Stimulated activated CD4-positive, alpha-beta T cell treated with anti-CD3 and anti-CD28 coated beads, Interleukin-15, amount 100 ng/mL, for 48 hours (primary cell): Measurements from ENCODE around the gene CD109.
"Not testable (repeated sequence)": the region's sequence is repeated elsewhere in the genome, so short reads cannot be mapped to it uniquely, and the experiment has no call there.

ENCODE experiments used
- DNase-seq, 2 donors: peaks; one replicate each; pipeline ENCODE4 v3.0.0-alpha.2; 2020; ENCODE audit warnings: low read depth in 2 of 2

The CD109 gene

DNA sequence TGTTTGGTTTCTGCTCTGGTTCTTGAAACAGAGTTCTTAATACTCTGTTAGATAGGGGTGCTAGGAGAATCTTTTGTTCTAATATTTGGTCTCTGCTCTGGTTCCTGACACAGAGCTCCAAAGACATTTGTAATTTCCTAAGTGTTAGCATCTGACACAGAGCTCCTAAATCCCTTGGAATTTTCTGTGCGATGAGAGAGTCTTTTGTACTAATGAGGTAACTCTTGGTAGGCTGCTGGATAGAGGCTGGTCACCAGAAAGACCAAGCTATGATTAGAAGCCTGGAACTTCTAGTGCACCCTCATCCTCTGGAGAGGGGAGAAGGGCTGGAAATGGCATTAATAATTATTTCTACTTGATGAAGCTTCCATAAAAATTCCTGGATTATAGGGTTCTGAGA, 7.7 kb upstream of the CD109 start:
- no peak for DNase-seq

GRCh38 chr6:73690056-73690455, 5.9 kb upstream of the CD109 start:
- no peak for DNase-seq

- no peak for DNase-seq
Measured at GRCh38 chr6:73691512-73691911, 4.5 kb upstream of the CD109 start.

- DNase-seq = no peak
Measured at GRCh38 chr6:73694711-73695411, 1.1 kb upstream of the CD109 start.

DNA sequence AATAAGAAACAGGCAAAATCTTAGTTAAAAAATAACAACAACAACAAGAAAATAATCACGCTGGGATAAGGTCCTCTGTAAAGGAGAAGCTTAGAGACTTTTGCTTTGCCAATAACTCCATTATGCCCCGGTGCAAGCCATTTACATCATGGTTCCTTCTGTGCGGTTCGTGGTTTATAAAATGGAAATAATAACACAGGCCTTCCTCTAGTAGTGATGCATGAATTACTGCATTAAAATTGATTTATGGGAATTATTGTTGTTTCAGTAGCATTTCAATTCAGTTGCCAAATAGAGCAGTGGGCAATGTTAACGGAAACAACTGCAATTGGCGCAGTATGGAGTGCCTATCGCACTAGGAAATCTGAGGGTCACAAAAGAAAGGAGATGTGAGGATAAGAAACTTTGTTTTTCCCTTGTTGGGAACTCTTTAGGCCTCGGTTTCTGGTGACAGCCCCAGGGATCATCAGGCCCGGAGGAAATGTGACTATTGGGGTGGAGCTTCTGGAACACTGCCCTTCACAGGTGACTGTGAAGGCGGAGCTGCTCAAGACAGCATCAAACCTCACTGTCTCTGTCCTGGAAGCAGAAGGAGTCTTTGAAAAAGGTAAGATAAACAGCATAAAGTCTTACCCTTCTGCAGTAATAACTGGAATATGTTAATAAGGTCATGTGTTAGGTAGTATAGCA, 1.1 kb downstream of the CD109 start:
- no peak for DNase-seq

GRCh38 chr6:73699676-73700459, 3.9 kb downstream of the CD109 start:
- DNase-seq = no peak

- no peak for DNase-seq
Measured at GRCh38 chr6:73702444-73702843, 6.4 kb downstream of the CD109 start.

- no peak for DNase-seq
Measured at GRCh38 chr6:73703466-73703865, 7.5 kb downstream of the CD109 start.

- peak in 1 of 2 donors; percentile 41 for DNase-seq
Measured at GRCh38 chr6:73704260-73704659, 8.3 kb downstream of the CD109 start.

- no peak for DNase-seq
Measured at GRCh38 chr6:73704798-73705197, 8.8 kb downstream of the CD109 start.

DNA sequence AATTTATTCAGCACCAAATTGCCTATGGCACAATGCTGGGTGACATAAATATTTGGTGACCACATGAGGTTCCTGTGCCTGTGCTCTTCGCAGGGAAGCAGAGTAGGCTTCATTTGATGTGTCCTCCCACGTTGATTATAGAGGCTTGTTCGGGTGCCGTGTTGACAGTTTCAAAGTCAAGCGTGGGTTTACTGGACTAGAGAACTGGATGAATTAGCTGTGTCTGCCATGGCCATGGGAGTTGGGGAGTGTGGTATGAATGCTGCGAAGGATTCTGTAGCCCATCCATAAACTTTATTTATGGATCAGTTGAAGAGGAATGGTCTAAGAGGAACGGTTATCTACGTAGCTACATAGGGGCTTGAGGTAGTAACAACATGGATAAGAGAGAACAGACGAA, 11.0 kb downstream of the CD109 start:
- no peak for DNase-seq

GRCh38 chr6:73710470-73710869, 14.5 kb downstream of the CD109 start:
- no peak for DNase-seq

DNA sequence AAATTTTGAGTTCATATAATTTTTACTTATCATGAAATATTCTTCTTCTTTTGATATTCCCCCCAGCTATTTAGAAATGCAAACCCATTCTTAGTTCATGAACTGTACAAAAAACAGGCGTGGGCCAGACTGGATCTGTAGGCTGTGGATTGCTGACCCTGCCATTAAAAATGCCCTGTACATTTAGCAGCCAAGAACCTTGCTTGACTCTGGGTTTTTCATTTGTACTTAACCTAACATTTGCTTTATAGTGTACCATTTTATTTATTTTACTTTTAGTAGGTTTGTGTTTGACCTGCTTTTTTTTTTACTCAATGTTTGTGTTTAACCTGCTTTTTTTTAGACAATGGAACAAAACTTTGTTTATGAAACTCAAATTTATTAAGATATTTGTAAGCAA, 14.9 kb downstream of the CD109 start:
- DNase-seq = no peak

DNA sequence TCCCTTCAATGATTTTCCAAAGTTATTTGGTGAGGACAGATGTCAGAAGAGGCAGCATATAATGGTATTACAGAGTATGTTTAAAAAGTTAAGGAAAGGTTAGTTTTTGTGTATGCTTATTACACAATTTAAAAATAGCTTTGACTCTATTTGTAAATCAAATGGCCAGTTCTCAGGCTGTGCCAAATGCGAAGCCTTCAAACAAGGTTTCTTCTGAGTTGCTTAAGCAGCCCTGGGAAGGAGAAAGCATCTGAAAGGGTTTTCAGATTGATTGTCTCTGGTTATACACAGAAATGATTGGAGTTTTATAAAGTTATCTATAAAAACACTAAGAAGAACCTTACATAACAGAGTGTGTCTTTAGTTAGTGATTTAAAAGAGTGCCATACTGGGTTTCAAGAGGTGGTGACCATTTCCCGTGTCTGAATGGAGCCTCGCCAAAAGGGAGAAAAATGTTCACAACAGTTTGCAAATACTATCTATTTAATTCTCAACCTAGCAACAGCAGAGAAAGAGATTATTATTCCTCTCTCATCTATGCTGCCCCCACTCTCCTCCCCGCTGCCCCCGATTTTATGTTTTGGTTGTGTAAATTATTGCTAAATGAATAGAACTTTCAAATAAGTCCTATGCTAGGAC, 16.7 kb downstream of the CD109 start:
- no peak for DNase-seq

GRCh38 chr6:73713426-73714147, 17.6 kb downstream of the CD109 start:
- no peak for DNase-seq

GRCh38 chr6:73715111-73715508, 19.1 kb downstream of the CD109 start:
- not testable (repeated sequence) for DNase-seq

DNA sequence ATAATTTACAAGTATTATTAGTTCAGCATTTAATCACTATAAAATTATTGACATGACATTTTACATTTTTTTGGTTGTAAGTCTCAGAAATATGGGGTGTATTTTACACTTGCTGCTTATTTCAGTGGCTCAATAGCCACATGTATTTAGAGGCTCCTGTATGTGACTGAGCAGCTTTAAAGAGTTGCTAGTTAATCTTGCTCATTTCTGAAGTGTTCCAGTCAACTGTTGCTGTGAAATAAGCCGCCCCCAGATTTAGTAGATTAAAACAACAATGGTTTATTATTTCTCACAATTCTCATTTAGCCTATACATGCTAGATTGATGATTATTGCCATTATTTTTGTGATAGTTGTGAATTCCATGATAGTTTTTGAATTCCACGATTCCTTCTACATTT, 23.0 kb downstream of the CD109 start:
- DNase-seq = no peak

DNA sequence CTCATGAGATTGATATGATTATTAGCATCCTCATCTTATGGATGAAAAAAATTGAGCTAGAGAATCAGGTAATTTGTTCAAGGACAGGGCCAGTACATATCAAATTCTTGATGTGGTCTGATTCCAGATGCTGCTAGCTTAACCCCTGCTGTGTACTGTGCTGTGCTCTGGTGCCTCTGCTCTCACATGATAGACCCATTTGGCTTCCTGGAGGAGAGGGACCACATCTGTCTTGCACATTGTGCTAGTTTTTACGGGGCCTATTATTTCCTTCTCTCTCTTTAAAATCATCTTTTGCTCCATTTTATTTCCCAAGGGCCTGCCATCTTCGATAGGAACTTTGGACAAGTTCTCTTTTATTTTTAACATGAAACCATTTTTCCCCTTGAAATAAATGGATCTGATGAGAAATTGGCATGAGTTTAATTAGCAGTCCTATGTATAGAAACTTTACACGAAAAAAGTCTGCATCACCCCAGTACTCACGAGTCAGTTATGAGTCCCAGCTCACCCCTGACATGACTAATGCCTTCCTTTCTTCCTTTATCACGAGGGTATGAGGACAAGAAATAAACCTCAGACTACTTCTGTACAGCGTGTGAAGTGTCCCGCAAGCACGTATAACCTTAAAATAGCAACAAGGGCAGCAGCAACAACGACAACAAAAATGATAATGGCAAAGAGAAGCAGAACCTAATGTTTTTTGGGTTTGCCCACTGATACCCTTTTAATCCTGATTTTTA, 26.5 kb downstream of the CD109 start:
- DNase-seq = no peak

DNA sequence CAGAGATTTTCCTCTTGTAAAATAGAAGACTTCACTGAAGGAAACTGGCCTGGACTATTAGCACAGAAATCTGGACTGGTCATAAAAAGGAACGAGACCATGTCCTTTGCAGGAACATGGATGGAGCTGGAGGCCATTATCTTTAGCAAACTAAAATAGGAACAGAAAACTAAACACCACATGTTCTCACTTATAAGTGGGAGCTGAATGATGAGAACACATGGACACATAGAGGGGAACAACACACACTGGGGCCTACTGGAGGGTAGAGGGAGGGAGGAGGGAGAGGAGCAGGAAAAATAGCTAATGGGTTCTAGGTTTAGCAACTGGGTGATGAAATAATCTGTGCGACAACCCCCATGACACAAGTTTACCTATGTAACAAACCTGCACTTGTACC, 27.5 kb downstream of the CD109 start:
- DNase-seq = not testable (repeated sequence)

- DNase-seq = no peak
Measured at GRCh38 chr6:73724389-73724788, 28.4 kb downstream of the CD109 start.

DNA sequence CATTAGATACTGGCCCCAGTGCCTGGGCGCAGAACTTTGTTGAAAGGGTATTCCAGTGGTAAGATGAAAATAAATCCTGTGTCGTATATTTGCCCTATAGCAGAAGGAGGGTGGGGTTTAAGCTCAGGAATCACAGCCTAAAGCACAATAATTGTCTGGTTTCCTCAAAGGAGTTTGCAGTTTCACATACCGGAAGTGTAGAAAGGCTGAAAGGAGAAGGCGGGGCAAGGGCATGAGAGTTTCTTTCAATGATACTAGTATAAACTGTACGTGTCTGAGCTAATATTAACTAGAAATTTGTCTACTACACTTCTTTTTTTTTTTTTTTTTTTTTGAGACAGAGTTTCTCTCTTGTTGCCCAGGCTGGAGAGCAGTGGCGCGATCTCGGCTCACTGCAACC, 29.2 kb downstream of the CD109 start:
- DNase-seq = not testable (repeated sequence)
